HG03442 (cell line): ENCODE results near the gene ELMOD3.
A peak's percentile ranks its signal among the peaks of the same experiment; 100 is the strongest.
"Not testable (repeated sequence)": the region's sequence is repeated elsewhere in the genome, so short reads cannot be mapped to it uniquely, and the experiment has no call there.

Experiments used
- ATAC-seq: cut with Tn5 transposase; IDR thresholded peaks from one replicate; pipeline ENCODE4 v1.9.1; 2021; ENCODE audit warnings: mild to moderate bottlenecking, moderate library complexity; ENCODE audit not compliant: unreplicated experiment

Gene ELMOD3

DNA sequence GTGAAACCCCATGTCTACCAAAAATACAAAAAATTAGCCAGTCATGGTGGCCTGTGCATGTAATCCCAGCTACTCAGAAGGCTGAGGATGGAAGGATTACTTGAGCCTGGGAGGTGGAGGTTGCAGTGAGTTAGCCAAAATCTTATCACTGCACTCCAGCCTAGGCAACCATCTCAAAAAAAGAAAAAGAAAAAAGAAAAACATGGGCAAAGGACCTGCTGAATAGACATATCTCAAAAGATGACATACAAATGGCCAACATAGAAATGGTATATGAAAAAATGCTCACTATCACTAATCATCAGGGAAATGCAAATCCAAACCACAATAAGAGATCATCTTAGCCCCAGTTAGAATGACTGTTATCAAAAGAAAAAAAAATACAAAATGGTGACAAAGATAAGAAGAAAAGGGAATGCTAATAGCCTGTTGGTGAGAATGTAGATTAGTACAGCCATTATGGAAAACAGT lies 25.4 kb upstream of the ELMOD3 start:
- ATAC-seq: no peak

DNA sequence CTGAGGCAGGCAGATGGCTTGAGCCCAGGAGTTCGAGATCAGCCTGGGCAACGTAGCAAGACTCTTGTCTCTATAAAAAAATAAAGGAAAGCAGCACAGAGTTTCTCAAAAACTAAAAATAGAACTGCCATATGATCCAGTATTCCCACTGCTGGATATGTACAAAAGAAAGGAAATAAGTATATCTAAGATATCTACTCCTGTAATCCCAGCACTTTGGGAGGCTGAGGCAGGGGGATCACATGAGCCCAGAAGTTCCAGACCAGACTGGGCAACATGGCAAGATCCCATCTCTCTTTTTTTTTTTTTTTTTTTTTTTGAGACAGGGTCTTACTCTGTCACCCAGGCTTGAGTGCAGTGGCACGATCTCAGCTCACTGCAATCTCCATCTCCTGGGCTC lies 24.9 kb upstream of the ELMOD3 start:
- ATAC-seq: not testable (repeated sequence)

DNA sequence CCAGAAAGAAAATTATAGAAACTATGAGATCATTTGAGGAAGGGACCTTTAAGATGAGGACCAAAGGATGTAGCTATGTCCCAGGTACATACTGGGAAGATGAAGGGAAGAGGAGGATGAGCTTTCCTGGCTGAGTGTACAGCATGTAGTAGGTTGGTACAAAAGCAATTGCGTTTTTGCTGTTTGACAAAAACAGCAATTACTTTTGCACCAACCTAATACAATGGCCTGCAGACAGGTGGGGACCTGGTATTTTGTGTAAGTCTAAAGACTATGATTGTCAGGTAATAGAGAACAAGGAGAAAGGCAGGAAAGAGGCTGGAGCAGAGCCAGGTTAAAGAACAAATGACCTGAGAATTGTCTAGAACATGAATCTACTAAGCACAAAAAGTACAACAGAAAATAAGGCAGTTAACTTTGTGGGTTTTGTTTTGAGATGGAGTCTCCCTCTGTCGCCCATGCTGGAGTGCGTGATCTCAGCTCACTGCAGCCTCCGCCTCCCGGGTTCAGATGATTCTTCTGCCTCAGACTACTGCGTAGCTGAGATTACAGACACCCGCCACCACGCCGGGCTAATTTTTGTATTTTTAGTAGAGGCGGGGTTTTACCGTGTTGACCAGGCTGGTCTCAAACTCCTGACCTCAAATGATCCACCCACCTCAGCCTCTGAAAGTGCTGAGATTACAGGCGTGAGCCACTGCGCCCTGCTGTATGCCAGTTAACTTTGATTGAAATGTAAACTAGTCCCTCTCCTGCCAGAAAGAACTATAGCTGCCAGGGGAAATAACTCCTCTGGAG lies 23.5 kb upstream of the ELMOD3 start:
- no peak for ATAC-seq

DNA sequence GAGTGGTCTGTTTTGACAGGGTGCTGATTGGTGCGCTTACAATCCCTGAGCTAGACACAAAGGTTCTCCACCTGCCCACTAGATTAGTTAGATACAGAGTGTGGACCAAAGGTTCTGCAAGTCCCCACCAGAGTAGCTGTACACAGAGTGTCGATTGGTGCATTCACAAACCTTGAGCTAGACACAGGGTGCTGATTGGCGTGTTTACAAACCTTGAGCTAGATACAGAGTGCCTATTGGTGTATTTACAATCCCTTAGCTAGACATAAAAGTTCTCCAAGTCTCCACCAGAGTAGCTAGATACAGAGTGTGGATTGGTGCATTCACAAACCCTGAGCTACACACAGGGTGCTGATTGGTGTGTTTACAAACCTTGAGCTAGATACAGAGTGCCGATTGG lies 20.7 kb upstream of the ELMOD3 start:
- ATAC-seq: not testable (repeated sequence)

DNA sequence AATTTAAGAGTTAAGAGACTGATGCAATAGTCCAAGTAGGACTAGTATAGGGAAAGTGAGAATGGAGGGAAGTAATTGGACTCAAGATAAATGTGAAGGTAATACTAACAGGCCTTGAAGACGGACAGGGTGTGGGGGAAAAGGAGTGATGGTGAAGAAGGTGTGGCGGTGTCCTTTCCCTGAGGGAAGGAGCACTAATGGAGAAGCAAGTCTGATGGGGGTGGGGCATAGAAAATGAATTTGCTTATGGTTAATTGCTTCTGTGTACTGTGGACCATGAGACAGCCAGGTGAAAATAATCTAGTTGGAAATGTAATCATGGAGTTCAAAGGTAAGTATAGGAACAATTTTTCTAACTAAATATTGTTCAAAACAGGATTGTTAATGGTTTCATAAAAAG lies 19.6 kb upstream of the ELMOD3 start:
- ATAC-seq: no peak

DNA sequence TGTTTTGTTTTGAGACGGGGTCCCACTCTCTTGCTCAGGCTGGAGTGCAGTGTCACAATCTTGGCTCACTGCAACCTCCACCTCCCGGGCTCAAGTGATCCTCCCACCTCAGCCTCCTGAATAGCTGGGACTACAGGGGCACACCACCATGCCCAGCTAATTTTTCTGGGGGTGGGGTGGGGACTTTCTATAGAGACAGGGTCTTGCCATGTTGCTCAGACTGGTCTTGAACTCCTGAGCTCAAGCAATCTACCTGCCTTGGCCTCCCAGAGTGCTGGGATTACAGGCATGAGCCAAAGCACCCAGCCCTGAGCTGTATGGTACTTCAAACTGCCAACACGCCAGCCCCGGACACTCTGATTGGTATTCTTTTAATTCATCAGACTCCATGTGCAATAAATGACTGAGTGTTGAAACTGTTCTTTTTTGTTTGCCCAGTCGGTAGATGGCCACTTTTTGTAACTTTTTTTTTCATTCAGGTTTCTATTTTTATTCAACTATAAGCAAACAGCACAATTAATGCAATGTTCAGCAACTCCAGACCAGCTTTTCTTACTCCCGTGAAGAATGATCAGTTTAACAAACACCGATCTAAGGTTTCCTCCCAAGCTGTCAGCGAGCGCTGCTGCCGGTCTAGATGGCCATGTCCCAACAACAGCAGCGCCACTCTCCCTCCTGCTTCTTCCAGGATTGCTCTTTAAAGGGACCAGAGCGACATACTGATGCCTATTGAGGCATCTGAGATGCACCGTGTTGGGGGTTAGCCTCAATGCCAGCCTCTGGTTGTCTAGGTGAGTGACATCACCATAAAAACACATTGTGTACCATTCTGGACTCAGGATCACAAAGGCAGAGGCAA lies 14.3 kb upstream of the ELMOD3 start:
- no peak for ATAC-seq

DNA sequence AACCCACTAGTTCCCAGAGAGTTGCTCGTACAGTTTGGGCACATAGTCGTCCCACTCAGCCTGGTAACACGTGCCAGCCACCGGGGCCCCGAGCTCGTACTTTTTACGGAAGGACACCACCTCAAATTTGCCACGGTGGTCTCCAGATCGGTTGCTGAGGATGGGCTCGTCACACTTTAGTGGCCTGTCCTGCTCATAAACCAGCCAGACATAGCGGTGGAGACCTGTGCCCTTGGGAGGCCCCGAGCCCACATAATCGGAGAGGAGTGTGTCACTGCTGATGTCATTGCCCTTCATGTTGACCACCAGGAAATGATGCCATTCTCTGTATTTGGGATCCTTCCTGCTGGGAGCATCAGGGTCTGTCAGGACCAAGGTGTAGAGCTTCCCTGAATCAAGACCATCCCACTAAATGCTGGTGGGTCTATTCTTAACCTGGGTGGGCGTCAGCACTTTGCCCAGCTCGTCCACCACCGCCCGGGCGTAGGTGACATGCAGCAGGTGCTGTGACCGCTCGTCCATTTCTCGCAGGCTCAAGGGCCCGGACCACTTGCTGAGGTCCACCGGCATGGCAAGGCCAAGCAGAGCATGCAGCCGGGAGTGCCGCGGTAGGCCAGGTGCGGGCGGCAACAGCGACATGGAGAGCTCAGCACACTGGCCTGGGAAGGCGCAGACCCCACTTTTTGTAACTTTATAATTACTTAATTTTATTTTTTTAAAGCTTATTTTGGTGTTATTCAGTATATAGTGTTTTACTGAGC lies 13.1 kb upstream of the ELMOD3 start:
- ATAC-seq: no peak

DNA sequence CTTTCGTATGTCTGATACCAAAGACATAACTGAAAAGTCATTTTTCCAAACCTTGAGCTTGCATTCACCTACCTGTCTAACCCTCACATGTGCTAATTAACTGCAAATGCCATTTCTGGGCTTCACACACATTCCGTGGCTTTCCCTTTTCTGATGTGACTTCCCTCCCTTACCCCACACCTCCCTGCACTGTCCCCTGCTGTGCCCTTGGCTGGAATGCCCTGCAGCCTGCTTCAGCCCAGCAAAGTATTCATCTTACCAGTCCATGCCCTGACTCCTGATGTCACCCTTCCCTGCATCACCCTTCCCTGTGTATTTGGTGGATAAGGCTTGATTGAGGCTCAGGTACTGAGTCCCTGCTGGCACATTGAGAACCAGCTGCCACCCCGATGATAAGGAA lies 12.4 kb upstream of the ELMOD3 start:
- ATAC-seq: no peak

DNA sequence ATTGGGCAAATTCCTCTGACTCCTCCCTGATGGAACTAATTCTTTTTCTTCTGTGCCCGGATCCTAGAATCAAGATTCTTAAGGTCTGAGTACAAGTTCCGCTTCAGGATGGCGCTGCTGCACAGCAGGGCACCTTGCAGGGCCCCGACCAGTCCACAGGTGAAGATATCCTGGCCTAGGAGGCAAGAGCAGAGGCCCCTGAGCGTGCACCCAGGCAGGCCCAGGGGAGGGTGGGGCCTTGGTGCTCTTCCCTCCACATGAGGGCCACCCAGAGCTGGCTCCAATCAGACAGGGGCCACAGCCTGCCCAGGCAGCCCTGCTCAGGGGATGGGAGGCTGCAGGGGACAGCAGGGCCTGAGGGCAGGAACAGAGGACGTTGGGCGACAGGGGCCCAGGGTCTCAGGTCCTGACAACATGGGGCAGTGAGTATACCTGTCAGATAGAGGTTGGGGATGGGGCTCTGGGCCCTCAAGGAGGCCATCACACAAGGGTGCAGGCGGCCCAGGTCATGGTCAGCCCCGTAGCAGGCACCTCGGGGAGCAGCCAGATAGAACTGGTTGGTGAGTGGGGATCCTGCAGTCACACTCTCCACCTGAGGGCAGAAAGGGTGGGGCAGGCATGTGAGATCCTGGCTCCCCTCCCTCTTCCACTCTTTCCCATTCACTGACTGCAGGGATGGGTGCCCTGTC lies 11.2 kb upstream of the ELMOD3 start:
- ATAC-seq: not testable (repeated sequence)

DNA sequence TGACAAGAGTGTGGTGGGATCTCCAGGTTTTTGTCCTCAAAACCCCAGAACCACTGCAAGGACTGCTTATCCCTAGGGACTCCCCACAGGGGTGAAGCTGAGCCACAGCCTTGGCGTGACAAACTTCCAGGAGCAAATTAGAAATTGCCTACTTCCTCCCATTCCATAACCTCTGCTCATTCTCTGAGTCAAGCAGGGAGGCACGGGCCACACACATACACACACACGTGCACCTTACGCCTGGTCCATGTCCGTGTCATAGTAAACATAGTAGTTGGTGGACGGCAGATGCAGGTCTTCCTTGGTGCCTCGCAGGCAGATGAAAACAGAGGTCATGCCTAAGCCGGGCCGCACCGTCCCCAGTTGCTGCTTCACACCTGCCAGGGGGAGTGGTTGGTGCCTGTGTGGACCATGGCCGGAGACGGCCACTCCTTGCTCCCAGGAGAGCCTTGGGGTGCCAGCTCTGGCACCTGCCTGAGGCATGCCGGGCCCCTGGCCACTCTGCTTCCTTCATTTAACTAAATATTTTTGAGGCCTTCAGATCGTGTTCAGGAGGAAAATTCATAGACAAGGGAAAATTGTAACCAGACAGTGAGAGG lies 10.1 kb upstream of the ELMOD3 start:
- ATAC-seq: no peak

DNA sequence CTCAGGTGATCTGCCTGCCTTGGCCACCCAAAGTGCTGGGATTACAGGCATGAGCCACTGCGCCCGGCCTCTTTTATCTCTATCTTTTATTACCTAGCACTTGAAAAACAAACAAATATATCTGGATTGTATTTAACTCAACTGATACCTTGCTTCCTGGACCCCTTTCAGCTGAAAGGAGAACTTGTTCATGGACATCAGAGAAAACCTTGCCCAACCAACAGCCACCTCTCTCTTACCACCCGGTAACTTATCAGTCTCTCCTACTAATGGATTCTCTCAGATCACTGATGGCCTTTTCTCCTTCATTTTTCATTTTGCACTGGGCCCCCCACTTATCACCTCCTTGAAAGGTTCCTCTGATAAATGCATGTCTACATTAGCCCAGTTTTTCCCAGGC lies 7.0 kb upstream of the ELMOD3 start:
- no peak for ATAC-seq

DNA sequence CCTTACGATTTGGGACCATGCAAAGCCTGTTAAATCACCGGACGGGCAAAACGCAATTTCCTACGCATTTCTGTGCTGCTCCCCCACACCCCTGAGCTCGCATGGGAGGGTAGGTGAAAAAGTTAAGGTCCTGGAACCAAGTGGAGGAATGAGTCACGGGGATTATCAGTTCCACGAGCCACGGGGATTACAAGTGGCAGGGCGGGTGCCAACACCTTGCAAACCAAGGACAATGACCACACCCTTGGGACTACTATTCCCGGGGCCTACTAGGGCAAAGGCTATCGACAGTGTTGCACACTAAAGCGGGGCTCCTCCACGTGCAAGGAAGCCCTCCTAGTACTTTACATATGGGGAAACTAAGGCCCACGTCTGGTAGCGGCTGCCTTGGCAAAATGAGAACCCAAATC lies 688 bp upstream of the ELMOD3 start:
- ATAC-seq: peak; percentile 0

DNA sequence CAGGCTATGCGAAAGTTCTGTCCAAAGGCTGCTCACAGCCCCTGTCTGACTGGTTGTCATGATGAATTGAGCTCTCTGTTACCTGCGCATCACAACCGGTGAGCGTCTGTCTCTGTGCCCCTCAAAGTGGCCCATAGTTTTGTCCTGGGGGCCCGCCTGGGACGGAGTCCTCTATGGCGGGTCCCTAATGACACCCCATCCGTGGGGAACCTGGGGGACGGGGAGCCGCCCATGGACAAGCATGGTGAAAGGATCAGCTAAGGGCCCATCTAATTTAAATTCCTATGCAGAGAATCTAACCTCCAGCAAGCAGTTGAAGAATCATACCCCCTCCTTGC lies 473 bp downstream of the ELMOD3 start:
- ATAC-seq: peak; percentile 3

DNA sequence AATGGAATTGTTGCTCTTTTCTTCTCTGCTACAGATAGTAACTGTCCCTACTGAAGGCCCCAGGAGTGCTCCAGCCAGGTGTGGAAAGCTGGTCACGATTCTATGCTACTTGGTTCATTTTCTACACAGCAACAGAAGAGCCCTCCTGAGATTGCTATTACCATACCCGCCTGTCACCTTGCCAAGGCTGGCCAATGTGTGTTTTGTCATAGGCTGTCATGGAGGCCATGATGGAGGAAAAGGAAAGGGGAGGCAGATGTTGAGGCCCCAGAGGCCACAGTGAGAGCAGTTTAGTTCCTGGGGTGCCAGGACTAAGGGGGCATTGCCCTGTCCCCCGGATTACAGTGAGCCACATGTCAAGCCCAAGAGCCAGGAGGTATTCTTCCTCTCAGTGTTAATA lies 952 bp downstream of the ELMOD3 start:
- no peak for ATAC-seq

DNA sequence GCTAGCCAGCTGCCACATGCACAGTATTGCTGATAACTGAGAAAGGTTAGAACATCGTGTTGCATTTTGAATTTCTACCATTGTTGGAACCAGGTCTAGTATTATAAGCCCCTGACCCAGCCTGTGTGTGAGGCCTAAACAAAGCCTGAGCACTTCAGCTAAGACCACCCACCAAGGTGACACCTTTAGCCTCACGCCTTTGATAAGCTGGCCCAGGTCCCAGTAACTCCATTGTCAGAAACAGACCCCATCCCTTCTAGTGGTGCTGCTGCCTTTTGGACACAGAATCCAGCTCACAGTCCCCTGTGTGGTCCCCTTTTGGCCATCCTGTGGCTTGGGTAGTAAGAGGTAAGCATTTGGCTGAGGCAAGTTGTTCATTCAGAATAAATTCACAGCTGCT lies 1.6 kb downstream of the ELMOD3 start:
- ATAC-seq: no peak

DNA sequence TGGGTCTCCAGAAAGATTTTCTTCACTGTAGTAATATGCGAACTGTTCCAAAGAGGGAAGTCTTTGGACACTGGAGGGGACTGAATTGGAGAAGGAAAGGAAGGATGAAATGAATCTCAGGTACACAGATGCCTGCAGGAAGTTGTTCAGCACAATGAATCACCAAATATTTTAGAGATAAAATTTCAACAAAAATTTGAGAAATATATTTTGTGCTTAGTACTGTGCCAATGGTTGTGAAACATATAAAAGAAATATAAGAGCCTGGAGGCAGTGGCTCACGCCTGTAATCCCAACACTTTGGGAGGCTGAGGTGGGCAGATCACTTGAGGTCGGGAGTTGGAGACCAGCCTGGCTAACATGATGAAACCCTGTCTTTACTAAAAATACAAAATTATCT lies 3.2 kb downstream of the ELMOD3 start:
- no peak for ATAC-seq

DNA sequence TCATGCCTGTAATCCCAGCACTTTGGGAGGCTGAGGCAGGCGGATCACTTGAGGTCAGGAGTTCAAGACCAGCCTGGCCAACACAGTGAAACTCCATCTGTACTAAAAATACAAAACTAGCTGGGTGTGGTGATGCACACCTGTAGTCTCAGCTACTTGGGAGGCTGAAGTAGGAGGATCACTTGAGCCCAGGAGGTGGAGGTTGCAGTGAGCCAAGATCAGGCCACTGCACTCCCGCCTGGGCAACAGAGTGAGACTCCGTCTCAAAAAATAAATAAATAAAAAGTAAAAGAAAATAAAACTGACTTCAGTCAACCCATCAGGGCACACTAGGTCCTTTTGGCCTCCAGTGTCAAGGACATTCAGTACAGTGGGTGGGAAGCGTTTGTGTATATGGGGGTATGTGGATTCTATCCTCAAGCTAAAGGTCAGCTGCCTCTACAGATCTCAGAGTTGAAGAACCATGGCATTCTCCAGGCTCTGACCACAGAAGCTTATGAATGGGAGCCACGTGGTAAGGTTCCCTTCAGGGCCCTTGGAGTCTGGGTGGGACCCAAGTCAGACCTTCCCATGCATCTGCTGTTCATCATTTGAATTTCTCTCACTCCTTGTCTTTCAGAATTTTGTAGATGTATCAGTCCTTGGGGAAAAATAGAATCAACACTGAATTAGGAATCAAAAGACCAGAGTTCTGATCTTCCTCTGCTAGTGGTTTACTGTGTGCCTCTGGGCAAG lies 8.3 kb downstream of the ELMOD3 start:
- not testable (repeated sequence) for ATAC-seq

DNA sequence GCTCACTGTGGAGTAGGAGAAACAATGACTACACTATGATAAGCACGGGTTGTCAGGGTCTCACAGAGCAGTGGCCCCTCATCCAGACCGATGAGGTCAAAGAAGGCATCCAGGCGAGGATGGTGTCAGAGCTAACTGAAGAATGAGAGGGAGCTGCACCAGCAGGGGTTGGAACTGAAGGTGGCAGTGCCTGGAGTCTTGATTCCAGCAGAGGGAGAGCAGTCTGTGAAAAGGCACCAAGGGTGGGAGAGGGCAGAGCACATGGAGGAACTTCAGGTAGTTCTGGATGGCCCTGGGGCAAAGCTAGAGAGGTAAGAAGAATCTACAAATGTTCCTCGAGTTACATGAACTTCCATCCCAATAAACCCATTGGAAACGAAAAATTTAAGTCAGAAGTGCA lies 12.6 kb downstream of the ELMOD3 start:
- ATAC-seq: no peak

DNA sequence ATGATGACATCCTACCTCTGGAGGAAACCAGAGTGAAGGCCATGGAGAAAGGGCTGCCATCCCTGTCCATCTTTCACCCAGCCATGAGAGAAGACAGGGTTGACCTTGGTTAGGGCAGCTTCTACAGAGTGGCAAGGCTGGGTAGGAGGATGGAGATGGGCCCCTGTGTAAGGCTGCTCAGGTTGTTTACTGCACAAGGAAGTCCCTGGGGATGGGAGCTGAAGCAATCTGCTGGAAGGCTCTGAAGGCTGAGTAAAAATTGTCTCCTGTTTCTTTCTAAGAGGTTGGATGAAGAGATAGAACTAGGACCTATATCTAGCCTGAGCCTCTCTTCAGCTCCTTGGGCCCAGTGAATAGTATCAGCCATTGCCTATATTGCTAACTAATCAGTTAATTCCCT lies 14.4 kb downstream of the ELMOD3 start:
- ATAC-seq: no peak

DNA sequence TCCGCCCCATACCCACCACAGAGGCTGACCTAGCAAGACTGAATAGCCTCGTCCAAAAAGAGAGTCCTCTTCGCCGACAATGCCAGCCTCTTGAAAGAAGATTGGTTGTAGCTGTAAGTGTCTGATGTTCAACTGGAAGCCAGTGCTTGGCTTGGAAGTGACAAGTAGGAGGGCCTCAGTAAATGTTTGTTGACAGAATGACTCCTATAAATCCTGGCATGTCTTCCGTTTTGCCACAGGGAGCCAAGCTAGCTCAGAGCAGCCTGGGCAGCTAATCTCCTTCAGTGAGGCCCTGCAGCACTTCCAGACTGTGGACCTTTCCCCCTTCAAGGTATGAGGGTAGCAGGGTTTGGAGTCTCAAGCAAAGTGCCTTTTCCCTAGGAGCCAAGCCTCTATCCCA lies 14.9 kb downstream of the ELMOD3 start:
- no peak for ATAC-seq
